Type B pancreatic cell (in vitro differentiated cells): ENCODE measurements around the gene CD63. TPM values are rescaled to one million over a fixed set of nuclear protein-coding genes. Genes with fewer than 3 reads are reported as not detected.

Experiments used
- DNase-seq: peaks from one replicate; pipeline ENCODE4 v3.0.0; 2021; ENCODE audit warnings: mixed read lengths; ENCODE audit not compliant: unreplicated experiment; ENCODE audit errors: extremely low spot score
- H3K27ac Mint-ChIP-seq: 2 replicates; pipeline ENCODE4 v1.8.0; 2021; ENCODE audit warnings: mild to moderate bottlenecking, mixed read lengths
- H3K27me3 Mint-ChIP-seq: 2 replicates; pipeline ENCODE4 v1.8.0; 2021; ENCODE audit warnings: mixed read lengths
- H3K36me3 Mint-ChIP-seq: 2 replicates; pipeline ENCODE4 v1.8.0; 2021; ENCODE audit warnings: mixed read lengths
- H3K4me1 Mint-ChIP-seq: one replicate; pipeline ENCODE4 v1.8.0; 2021; ENCODE audit warnings: mixed read lengths; ENCODE audit not compliant: unreplicated experiment
- H3K4me3 Mint-ChIP-seq: 2 replicates; pipeline ENCODE4 v1.8.0; 2021; ENCODE audit warnings: mild to moderate bottlenecking, mixed read lengths
- H3K9me3 Mint-ChIP-seq: 2 replicates; pipeline ENCODE4 v1.8.0; 2021; ENCODE audit warnings: mixed read lengths
- total RNA-seq: library from RNA; stranded (reverse); gene quantifications from 2 replicates; pipeline ENCODE4 v1.2.1, GENCODE V29; 2021; ENCODE audit warnings: low replicate concordance
- TF ChIP-seq, protein P1 (sequence below): fragments of 200-600 bp; sonication (generic); conservative IDR thresholded peaks from 2 replicates; pipeline ENCODE4 v1.5.0; 2021; ENCODE audit warnings: antibody characterized with exemption, mild to moderate bottlenecking

The CD63 gene
- total RNA-seq, 1 donor from 2014 or later = 525 TPM

DNA sequence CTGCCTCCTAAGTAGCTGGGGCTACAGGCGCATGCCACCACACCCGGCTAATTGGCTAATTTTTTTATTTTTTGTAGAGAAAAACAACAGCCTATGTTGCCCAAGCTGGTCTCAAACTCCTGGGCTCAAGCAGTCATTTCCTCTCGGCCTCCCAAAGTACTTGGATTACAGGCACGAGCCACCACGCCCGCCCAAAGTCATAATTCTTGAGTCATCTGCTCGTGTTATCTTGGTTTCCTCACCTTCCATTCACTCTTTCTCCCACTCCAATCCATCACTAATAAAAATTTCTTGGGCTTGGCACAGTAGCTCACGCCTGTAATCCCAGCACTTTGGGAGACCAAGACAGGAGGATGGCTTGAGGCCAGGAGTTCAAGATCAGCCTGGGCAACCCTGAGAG is 53.1 kb downstream of the CD63 start:
- no peak overlapping the region for H3K4me3 Mint-ChIP-seq
- no peaks in the 10 kb centered on the region for H3K4me1 Mint-ChIP-seq
- no peak overlapping the region for H3K27ac Mint-ChIP-seq
- H3K9me3 Mint-ChIP-seq = no peaks in the 10 kb centered on the region
- TF ChIP-seq, protein P1, sequence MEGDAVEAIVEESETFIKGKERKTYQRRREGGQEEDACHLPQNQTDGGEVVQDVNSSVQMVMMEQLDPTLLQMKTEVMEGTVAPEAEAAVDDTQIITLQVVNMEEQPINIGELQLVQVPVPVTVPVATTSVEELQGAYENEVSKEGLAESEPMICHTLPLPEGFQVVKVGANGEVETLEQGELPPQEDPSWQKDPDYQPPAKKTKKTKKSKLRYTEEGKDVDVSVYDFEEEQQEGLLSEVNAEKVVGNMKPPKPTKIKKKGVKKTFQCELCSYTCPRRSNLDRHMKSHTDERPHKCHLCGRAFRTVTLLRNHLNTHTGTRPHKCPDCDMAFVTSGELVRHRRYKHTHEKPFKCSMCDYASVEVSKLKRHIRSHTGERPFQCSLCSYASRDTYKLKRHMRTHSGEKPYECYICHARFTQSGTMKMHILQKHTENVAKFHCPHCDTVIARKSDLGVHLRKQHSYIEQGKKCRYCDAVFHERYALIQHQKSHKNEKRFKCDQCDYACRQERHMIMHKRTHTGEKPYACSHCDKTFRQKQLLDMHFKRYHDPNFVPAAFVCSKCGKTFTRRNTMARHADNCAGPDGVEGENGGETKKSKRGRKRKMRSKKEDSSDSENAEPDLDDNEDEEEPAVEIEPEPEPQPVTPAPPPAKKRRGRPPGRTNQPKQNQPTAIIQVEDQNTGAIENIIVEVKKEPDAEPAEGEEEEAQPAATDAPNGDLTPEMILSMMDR = no peak
- peaks cover 28% of the 10 kb centered on the region for H3K27me3 Mint-ChIP-seq
- no peaks in the 10 kb centered on the region for H3K36me3 Mint-ChIP-seq
- DNase-seq = no peak

Other genes with a start within 250 kb of the CD63 start
- gene OR6C68, start 236.6 kb downstream of the CD63 start, total RNA-seq = not detected in 2 replicates
- not detected in 2 replicates for gene OR6C4, start 179.4 kb downstream of the CD63 start, total RNA-seq
- gene OR2AP1, start 156.5 kb downstream of the CD63 start, total RNA-seq = not detected in 2 replicates
- not detected in 2 replicates for gene OR10P1, start 92.1 kb downstream of the CD63 start, total RNA-seq
- 10.4 and 39.2 TPM in 2 replicates for gene ITGA7, start 21.1 kb downstream of the CD63 start, total RNA-seq
- gene BLOC1S1, start 13.0 kb downstream of the CD63 start, total RNA-seq = 89.9 and 98.6 TPM in 2 replicates
- gene RDH5, start 8.6 kb downstream of the CD63 start, total RNA-seq = 7.4 and 14.1 TPM in 2 replicates
- 11.8 and 40.1 TPM in 2 replicates for gene GDF11, start 14.1 kb upstream of the CD63 start, total RNA-seq
- 51.4 and 75.9 TPM in 2 replicates for gene SARNP, start 88.7 kb upstream of the CD63 start, total RNA-seq
- gene ORMDL2, start 89.0 kb upstream of the CD63 start, total RNA-seq = 50.9 and 76.1 TPM in 2 replicates
- gene DNAJC14, start 100.6 kb upstream of the CD63 start, total RNA-seq = 30.0 and 34.6 TPM in 2 replicates
- 0.38 and 0.48 TPM in 2 replicates for gene MMP19, start 113.9 kb upstream of the CD63 start, total RNA-seq
- gene PYM1, start 198.9 kb upstream of the CD63 start, total RNA-seq = 28.0 and 33.7 TPM in 2 replicates
- 28.6 and 46.6 TPM in 2 replicates for gene DGKA, start 202.2 kb upstream of the CD63 start, total RNA-seq
- gene PMEL, start 237.0 kb upstream of the CD63 start, total RNA-seq = 1.4 and 136 TPM in 2 replicates
- gene CDK2, start 237.8 kb upstream of the CD63 start, total RNA-seq = 52.8 and 82.8 TPM in 2 replicates
- gene RAB5B, start 245.1 kb upstream of the CD63 start, total RNA-seq = 105 and 131 TPM in 2 replicates